BLaER1 (cell line): ENCODE data around the gene IMPG2.

Experiments
- H3K27ac ChIP-seq: shearing (Covaris generic); formaldehyde crosslinking; 2 replicates; pipeline ENCODE4 v1.8.1; 2022
- H3K27me3 ChIP-seq: shearing (Covaris generic); formaldehyde crosslinking; 2 replicates; pipeline ENCODE4 v1.8.1; 2022
- H3K36me3 ChIP-seq: shearing (Covaris generic); formaldehyde crosslinking; 2 replicates; pipeline ENCODE4 v1.8.1; 2022
- H3K4me1 ChIP-seq: shearing (Covaris generic); formaldehyde crosslinking; 2 replicates; pipeline ENCODE4 v1.8.1; 2022
- H3K4me2 ChIP-seq: shearing (Covaris generic); formaldehyde crosslinking; 2 replicates; pipeline ENCODE4 v1.8.1; 2022
- H3K4me3 ChIP-seq: shearing (Covaris generic); formaldehyde crosslinking; 2 replicates; pipeline ENCODE4 v1.8.1; 2022
- H3K9ac ChIP-seq: shearing (Covaris generic); formaldehyde crosslinking; 2 replicates; pipeline ENCODE4 v1.8.1; 2022
- H3K9me3 ChIP-seq: shearing (Covaris generic); formaldehyde crosslinking; 2 replicates; pipeline ENCODE4 v1.8.1; 2022
- H4K20me1 ChIP-seq: shearing (Covaris generic); formaldehyde crosslinking; 2 replicates; pipeline ENCODE4 v1.8.1; 2022
- Cebpa-rat ChIP-seq: shearing (Covaris generic); IDR thresholded peaks from 2 replicates; pipeline ENCODE4 v1.8.1; 2022

IMPG2 gene

GRCh38 chr3:101320475-101320874 is at the start of gene IMPG2:
Gene IMPG2 (minus strand): TSS chr3:101320575. CDS start chr3:101320372, 203 bp downstream.
- Histone ChIP-seq H4K20me1 (no peaks in the 10 kb centered on the region), H3K9ac (no peak within 1 kb of the TSS), H3K27me3 (no peaks in the 10 kb centered on the region), H3K4me1 (no peaks in the 10 kb centered on the region), H3K27ac (no peak within 1 kb of the TSS), H3K4me3 (no peak within 1 kb of the TSS), H3K36me3 (no peaks in the 10 kb centered on the region), H3K4me2 (no peak within 1 kb of the TSS), H3K9me3 (no peaks in the 10 kb centered on the region)
- TF ChIP-seq Cebpa-rat, result no peak

DNA sequence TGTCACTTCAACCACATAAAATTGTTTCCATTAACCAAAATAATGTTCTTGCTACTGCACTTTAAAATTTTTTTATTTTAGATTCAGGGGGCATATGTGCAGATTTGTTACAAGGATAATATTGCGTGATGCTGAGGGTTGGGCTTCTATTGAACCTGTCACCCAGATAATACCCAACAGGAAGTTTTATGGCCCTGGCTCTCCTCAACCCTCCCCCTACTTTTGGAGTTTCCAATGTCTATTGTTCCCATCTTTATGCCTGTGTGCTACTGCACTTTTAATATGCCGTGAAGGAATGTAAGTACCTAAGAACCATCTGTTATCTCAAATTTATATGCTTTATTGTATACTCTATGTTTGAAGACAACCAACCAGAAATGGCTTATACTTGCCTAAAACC is 42.0 kb upstream of the IMPG2 start:
- Histone ChIP-seq H3K4me1 (no peaks in the 10 kb centered on the region), H3K36me3 (peaks cover 39% of the 10 kb centered on the region), H4K20me1 (no peaks in the 10 kb centered on the region), H3K4me2 (no peak overlapping the region), H3K4me3 (no peak overlapping the region), H3K27me3 (no peaks in the 10 kb centered on the region), H3K9me3 (peaks cover 14% of the 10 kb centered on the region), H3K27ac (no peak overlapping the region), H3K9ac (no peak overlapping the region)
- no peak for TF ChIP-seq Cebpa-rat

DNA sequence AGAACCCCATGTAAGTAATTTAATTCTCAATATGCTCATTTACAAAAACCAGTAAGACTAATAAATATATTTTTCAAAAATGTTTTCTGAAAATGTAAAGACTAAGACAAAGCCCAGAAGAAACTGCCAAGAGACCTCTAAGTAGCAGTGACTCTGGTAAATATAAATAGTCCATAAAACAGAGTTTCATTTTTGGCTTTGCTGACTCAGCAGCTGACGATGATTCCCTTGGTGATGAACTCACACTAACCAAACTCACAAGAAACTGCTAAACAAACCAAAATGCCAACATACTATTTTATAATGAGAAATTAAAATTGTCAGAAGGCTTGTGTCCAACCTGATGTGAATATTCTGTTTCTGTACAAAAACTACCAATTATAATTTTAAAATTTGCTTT is 31.5 kb upstream of the IMPG2 start:
- TF ChIP-seq Cebpa-rat, result no peak
- Histone ChIP-seq H3K4me2 (no peak overlapping the region), H3K4me1 (no peaks in the 10 kb centered on the region), H3K9ac (no peak overlapping the region), H3K27ac (no peak overlapping the region), H3K36me3 (peaks cover 15% of the 10 kb centered on the region; the same call in 1 of the 2 replicates), H3K9me3 (no peaks in the 10 kb centered on the region), H3K4me3 (no peak overlapping the region), H3K27me3 (no peaks in the 10 kb centered on the region), H4K20me1 (no peaks in the 10 kb centered on the region)

DNA sequence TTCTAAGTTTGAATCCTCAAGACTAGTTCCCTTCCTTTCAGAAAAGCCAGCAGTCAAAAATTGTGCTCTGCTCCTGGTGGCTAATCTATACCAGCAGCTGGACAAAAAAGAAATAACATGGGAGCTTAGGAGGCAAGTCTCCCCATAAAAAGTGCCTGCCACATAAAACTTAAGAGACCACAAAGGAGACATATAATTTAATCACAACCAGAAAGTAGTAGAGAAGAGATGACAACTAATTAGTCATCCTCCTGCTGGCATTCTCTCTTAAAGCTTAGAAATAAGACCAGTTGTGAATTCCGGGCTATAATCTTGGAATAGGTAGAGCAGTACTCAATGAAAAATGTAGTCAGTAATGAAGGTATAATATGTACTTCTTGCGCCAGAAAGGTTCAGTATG is 20.2 kb upstream of the IMPG2 start:
- TF ChIP-seq Cebpa-rat, result no peak
- H3K9ac ChIP-seq, result no peak overlapping the region
- H3K4me1 ChIP-seq, result no peaks in the 10 kb centered on the region
- H3K9me3 ChIP-seq, result no peaks in the 10 kb centered on the region
- H3K4me2 ChIP-seq, result no peak overlapping the region
- no peaks in the 10 kb centered on the region for H3K27me3 ChIP-seq
- H4K20me1 ChIP-seq, result no peaks in the 10 kb centered on the region
- no peak overlapping the region for H3K27ac ChIP-seq
- H3K36me3 ChIP-seq, result peaks cover 26% of the 10 kb centered on the region
- no peak overlapping the region for H3K4me3 ChIP-seq

GRCh38 chr3:101333883-101334282 is 13.5 kb upstream of the IMPG2 start:
- Histone ChIP-seq H3K4me2 (no peak overlapping the region), H4K20me1 (no peaks in the 10 kb centered on the region), H3K4me3 (no peak overlapping the region), H3K9me3 (no peaks in the 10 kb centered on the region), H3K4me1 (no peaks in the 10 kb centered on the region), H3K27me3 (no peaks in the 10 kb centered on the region), H3K36me3 (peaks cover 14% of the 10 kb centered on the region; the same call in 1 of the 2 replicates), H3K27ac (no peak overlapping the region), H3K9ac (no peak overlapping the region)
- TF ChIP-seq Cebpa-rat, result no peak

DNA sequence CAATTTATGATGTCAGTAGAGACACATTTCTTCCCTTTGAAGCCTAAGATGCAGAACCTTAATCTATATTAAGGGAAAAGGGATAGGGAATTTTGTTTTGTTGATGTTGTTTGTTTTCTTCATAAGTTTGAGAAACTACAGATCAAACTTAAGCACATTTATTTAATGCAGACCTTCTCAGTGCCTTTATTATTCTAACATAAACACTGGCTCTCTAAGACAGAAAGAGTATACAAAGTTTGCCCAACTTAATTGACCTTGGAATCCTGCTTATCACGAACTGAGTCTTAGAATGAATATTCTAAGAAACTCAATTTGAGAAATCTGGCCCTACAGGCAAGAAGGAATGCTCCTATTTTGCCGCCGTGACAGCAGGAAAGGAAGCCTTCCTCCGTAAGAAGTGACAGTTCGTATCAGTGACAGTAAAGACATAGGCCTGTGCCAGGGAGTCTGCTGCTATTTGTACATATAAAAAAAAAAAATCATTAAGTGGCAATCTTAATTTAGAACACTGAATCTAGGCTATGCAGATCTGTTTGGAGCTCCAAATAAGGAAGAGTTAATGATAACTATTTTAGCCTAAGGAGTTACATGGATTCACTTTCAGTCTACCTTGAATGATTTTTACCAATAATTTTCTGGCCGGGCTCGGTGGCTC is 8.8 kb upstream of the IMPG2 start:
- Histone ChIP-seq H3K9me3 (no peaks in the 10 kb centered on the region), H3K27me3 (no peaks in the 10 kb centered on the region), H3K4me3 (no peak overlapping the region), H3K36me3 (peaks cover 11% of the 10 kb centered on the region), H4K20me1 (no peaks in the 10 kb centered on the region), H3K27ac (no peak overlapping the region), H3K4me2 (no peak overlapping the region), H3K9ac (no peak overlapping the region), H3K4me1 (no peaks in the 10 kb centered on the region)
- no peak for TF ChIP-seq Cebpa-rat

GRCh38 chr3:101325393-101326134 is 5.2 kb upstream of the IMPG2 start:
- no peaks in the 10 kb centered on the region for H3K9me3 ChIP-seq
- no peak overlapping the region for H3K4me3 ChIP-seq
- H3K27me3 ChIP-seq, result no peaks in the 10 kb centered on the region
- no peak overlapping the region for H3K9ac ChIP-seq
- peaks cover 11% of the 10 kb centered on the region for H3K36me3 ChIP-seq
- H3K4me2 ChIP-seq, result no peak overlapping the region
- H3K4me1 ChIP-seq, result no peaks in the 10 kb centered on the region
- no peak for TF ChIP-seq Cebpa-rat
- no peaks in the 10 kb centered on the region for H4K20me1 ChIP-seq
- H3K27ac ChIP-seq, result no peak overlapping the region

DNA sequence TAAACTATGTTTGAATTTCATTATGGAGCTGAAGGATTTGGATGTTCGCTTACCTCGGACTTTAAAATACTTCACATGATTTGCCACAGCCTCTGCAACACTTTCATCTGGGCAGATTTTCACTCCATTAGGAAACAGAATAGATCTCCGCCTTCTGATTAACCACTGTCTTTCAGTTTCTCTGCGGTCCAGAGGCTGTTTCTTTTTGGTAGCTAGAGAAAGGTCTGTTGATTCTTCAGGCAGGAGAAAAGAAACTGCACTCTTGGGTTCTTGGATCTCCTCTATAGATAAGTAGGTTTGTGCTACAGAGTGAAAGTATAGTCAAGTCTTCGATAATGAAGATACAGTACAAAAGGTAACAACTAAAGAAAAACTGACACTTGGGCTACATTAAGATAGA is 844 bp downstream of the IMPG2 start:
- H4K20me1 ChIP-seq, result no peaks in the 10 kb centered on the region
- no peaks in the 10 kb centered on the region for H3K4me1 ChIP-seq
- no peak overlapping the region for H3K4me2 ChIP-seq
- no peaks in the 10 kb centered on the region for H3K9me3 ChIP-seq
- TF ChIP-seq Cebpa-rat, result no peak
- H3K9ac ChIP-seq, result no peak overlapping the region
- H3K27me3 ChIP-seq, result no peaks in the 10 kb centered on the region
- H3K4me3 ChIP-seq, result no peak overlapping the region
- no peak overlapping the region for H3K27ac ChIP-seq
- H3K36me3 ChIP-seq, result no peaks in the 10 kb centered on the region

GRCh38 chr3:101312545-101312944 is 7.8 kb downstream of the IMPG2 start:
- H3K27me3 ChIP-seq, result no peaks in the 10 kb centered on the region
- peaks cover under 1% of the 10 kb centered on the region; the same call in 1 of the 2 replicates for H3K36me3 ChIP-seq
- no peaks in the 10 kb centered on the region for H4K20me1 ChIP-seq
- no peak overlapping the region for H3K9ac ChIP-seq
- TF ChIP-seq Cebpa-rat, result no peak
- no peak overlapping the region for H3K4me3 ChIP-seq
- H3K9me3 ChIP-seq, result peaks cover 22% of the 10 kb centered on the region
- H3K4me1 ChIP-seq, result no peaks in the 10 kb centered on the region
- no peak overlapping the region for H3K27ac ChIP-seq
- H3K4me2 ChIP-seq, result no peak overlapping the region

GRCh38 chr3:101311676-101312075 is 8.7 kb downstream of the IMPG2 start:
- Histone ChIP-seq H3K4me2 (no peak overlapping the region), H4K20me1 (no peaks in the 10 kb centered on the region), H3K4me3 (no peak overlapping the region), H3K4me1 (no peaks in the 10 kb centered on the region), H3K27ac (no peak overlapping the region), H3K9me3 (peaks cover 28% of the 10 kb centered on the region), H3K9ac (no peak overlapping the region), H3K27me3 (no peaks in the 10 kb centered on the region), H3K36me3 (peaks cover 4% of the 10 kb centered on the region; the same call in 1 of the 2 replicates)
- TF ChIP-seq Cebpa-rat, result no peak
